ENCODE results near the gene SCAF1.

DNA sequence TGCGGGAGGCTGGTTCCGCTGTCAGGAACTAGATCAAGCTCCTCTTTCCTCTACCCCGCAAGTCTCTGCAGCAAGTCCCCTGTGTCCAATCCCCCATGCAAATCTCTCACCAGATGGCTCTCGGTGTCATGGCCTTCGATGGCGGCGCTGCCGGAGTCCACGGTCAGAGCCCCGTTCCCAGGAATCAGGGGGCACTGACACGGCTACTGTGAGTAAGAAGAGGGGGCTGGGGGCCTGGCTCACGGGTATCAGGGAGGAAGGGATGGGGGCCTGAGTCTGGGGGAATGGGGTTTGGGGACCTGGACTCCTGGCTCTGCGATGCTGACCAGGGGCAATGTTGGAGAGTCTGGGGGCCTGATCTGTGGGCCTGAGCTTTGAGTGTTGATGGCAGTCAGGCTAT lies 4.0 kb downstream of the SCAF1 start:
- TF ChIP-seq, protein P1, sequence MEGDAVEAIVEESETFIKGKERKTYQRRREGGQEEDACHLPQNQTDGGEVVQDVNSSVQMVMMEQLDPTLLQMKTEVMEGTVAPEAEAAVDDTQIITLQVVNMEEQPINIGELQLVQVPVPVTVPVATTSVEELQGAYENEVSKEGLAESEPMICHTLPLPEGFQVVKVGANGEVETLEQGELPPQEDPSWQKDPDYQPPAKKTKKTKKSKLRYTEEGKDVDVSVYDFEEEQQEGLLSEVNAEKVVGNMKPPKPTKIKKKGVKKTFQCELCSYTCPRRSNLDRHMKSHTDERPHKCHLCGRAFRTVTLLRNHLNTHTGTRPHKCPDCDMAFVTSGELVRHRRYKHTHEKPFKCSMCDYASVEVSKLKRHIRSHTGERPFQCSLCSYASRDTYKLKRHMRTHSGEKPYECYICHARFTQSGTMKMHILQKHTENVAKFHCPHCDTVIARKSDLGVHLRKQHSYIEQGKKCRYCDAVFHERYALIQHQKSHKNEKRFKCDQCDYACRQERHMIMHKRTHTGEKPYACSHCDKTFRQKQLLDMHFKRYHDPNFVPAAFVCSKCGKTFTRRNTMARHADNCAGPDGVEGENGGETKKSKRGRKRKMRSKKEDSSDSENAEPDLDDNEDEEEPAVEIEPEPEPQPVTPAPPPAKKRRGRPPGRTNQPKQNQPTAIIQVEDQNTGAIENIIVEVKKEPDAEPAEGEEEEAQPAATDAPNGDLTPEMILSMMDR (IDR thresholded peaks at IDR 0.05) = no peak
- TF ChIP-seq POLR2A (IDR thresholded peaks at IDR 0.05) = no peak

All from uterus (tissue), 2 donors.